ENCODE results near the gene MBD6.

The MBD6 gene

GRCh38 chr12:57549909-57550640 is 27.5 kb downstream of the MBD6 start, which contains the start of gene KIF5A:
TSS of gene KIF5A (plus strand) at chr12:57550044. CDS start at chr12:57550272, 228 bp downstream.
- peak; percentile 72 for ATAC-seq
- TF ChIP-seq GLIS3 (CRISPR knock-in tag; IDR thresholded peaks at IDR 0.05) (no peak), PPARA (CRISPR knock-in tag; IDR thresholded peaks at IDR 0.05; ENCODE audit: borderline replicate concordance) (no peak), TOX (CRISPR knock-in tag; IDR thresholded peaks at IDR 0.05; ENCODE audit: borderline replicate concordance) (no peak), ISL1 (CRISPR knock-in tag; IDR thresholded peaks at IDR 0.05) (no peak), SNAI2 (CRISPR knock-in tag; IDR thresholded peaks at IDR 0.05) (no peak), RARB (CRISPR knock-in tag; IDR thresholded peaks at IDR 0.05) (no peak), ESRRG (CRISPR knock-in tag; IDR thresholded peaks at IDR 0.05) (no peak), PATZ1 (CRISPR knock-in tag; IDR thresholded peaks at IDR 0.05; ENCODE audit: borderline replicate concordance) (no peak), ZNF8 (CRISPR knock-in tag; IDR thresholded peaks at IDR 0.05) (no peak), ZFP3 (CRISPR knock-in tag; IDR thresholded peaks at IDR 0.05) (no peak), ARNTL (CRISPR knock-in tag; IDR thresholded peaks at IDR 0.05; ENCODE audit: borderline replicate concordance, low read depth) (no peak)

- ATAC-seq, result no peak
- TF ChIP-seq TOX (CRISPR knock-in tag; IDR thresholded peaks at IDR 0.05; ENCODE audit: borderline replicate concordance) (no peak), PATZ1 (CRISPR knock-in tag; IDR thresholded peaks at IDR 0.05; ENCODE audit: borderline replicate concordance) (no peak), CSDC2 (CRISPR knock-in tag; IDR thresholded peaks at IDR 0.05) (no peak), ZFP30 (CRISPR knock-in tag; IDR thresholded peaks at IDR 0.05) (no peak), GLIS3 (CRISPR knock-in tag; IDR thresholded peaks at IDR 0.05) (no peak), ESRRG (CRISPR knock-in tag; IDR thresholded peaks at IDR 0.05) (no peak), TCF4 (CRISPR knock-in tag; IDR thresholded peaks at IDR 0.05; ENCODE audit: borderline replicate concordance) (no peak)
These were observed 28.3 kb downstream of the MBD6 start for GRCh38 chr12:57550641-57551549.

GRCh38 chr12:57551637-57552305 is 29.1 kb downstream of the MBD6 start:
- ATAC-seq, result no peak
- TF ChIP-seq TOX (CRISPR knock-in tag; IDR thresholded peaks at IDR 0.05; ENCODE audit: borderline replicate concordance), result no peak
- TF ChIP-seq CREB5 (CRISPR knock-in tag; IDR thresholded peaks at IDR 0.05; ENCODE audit: low read depth), result no peak
- TF ChIP-seq ISL1 (CRISPR knock-in tag; IDR thresholded peaks at IDR 0.05), result no peak
- TF ChIP-seq ZNF8 (CRISPR knock-in tag; IDR thresholded peaks at IDR 0.05), result no peak
- TF ChIP-seq ESRRG (CRISPR knock-in tag; IDR thresholded peaks at IDR 0.05), result no peak
- TF ChIP-seq PPARA (CRISPR knock-in tag; IDR thresholded peaks at IDR 0.05; ENCODE audit: borderline replicate concordance), result no peak
- TF ChIP-seq POU6F1 (CRISPR knock-in tag; IDR thresholded peaks at IDR 0.05; ENCODE audit: borderline replicate concordance, low read depth), result no peak
- TF ChIP-seq PATZ1 (CRISPR knock-in tag; IDR thresholded peaks at IDR 0.05; ENCODE audit: borderline replicate concordance), result no peak

All from SK-N-SH treated with all-trans-retinoic acid at 6 μM for 48 hours (cell line).